Astrocyte of the cerebellum (primary cell): ENCODE data around the gene PGBD5.

Source experiments
- DNase-seq: peaks from one replicate; pipeline ENCODE4 v3.0.0-alpha.2; 2011; ENCODE audit warnings: low read depth
- H3K4me3 ChIP-seq: 2 replicates; pipeline ENCODE4 v1.5.1; 2011; ENCODE audit warnings: mild to moderate bottlenecking, low read depth, low read length, moderate library complexity
- CTCF ChIP-seq: IDR thresholded peaks from 2 replicates; pipeline ENCODE4 v1.5.1; 2012; ENCODE audit warnings: low read length, low read depth, moderate library complexity, mild to moderate bottlenecking; ENCODE audit errors: missing control alignments
- in situ Hi-C: cut with HindIII; loops from 2 replicates; pipeline ENCODE4 v1.10.0; 2017; ENCODE audit warnings: low sequenced_read_pairs

The PGBD5 gene

GRCh38 chr1:230292689-230293389, 133.3 kb downstream of the PGBD5 start:
- DNase-seq, result no peak
- no peak for TF ChIP-seq CTCF
- H3K4me3 ChIP-seq, result no peak overlapping the region
- in situ Hi-C loops, result no loop called here

- no peak for DNase-seq
- H3K4me3 ChIP-seq, result no peak overlapping the region
- in situ Hi-C loops, result no loop called here
- no peak for TF ChIP-seq CTCF
Measured at GRCh38 chr1:230291731-230292620, 134.2 kb downstream of the PGBD5 start.

GRCh38 chr1:230289350-230289644, 136.8 kb downstream of the PGBD5 start:
- in situ Hi-C loops, result no loop called here
- no peak for TF ChIP-seq CTCF
- H3K4me3 ChIP-seq, result no peak overlapping the region
- no peak for DNase-seq

GRCh38 chr1:230288641-230289349, 137.3 kb downstream of the PGBD5 start:
- no peak for TF ChIP-seq CTCF
- in situ Hi-C loops, result no loop called here
- no peak overlapping the region for H3K4me3 ChIP-seq
- no peak for DNase-seq

GRCh38 chr1:230287674-230288315, 138.3 kb downstream of the PGBD5 start:
- DNase-seq, result no peak
- TF ChIP-seq CTCF, result no peak
- H3K4me3 ChIP-seq, result no peak overlapping the region
- in situ Hi-C loops, result no loop called here

GRCh38 chr1:230286890-230287269, 139.3 kb downstream of the PGBD5 start:
- H3K4me3 ChIP-seq, result no peak overlapping the region
- no peak for DNase-seq
- in situ Hi-C loops, result no loop called here
- no peak for TF ChIP-seq CTCF
